ENCODE measurements around the gene GRK5.
A peak's percentile ranks its signal among the peaks of the same experiment; 100 is the strongest.

The GRK5 gene

GRCh38 chr10:119342335-119342734 lies 135.0 kb downstream of the GRK5 start:
- no peak for DNase-seq (ENCODE audit: low spot score)

GRCh38 chr10:119343011-119343601 lies 135.7 kb downstream of the GRK5 start:
- no peak for DNase-seq (ENCODE audit: low spot score)

DNA sequence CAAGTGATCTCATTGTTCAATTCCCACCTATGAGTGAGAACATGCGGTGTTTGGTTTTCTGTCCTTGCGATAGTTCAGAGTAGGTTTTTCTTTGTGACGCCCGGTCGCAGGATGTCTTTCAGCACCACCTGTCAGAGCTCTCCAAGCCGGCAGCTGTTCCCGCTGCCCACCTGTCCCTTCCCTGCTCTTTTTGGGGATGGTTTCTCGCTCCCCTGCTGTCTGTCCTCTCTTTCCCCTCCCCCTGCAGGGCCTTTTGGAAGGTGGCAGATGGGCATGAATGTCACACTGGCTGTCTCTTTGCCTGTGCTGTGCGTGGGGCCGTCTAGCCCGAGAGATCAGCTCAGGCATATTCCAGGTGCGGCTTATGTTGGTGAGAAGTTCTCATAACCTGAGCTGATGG lies 137.0 kb downstream of the GRK5 start:
- DNase-seq (ENCODE audit: low spot score) = no peak

DNA sequence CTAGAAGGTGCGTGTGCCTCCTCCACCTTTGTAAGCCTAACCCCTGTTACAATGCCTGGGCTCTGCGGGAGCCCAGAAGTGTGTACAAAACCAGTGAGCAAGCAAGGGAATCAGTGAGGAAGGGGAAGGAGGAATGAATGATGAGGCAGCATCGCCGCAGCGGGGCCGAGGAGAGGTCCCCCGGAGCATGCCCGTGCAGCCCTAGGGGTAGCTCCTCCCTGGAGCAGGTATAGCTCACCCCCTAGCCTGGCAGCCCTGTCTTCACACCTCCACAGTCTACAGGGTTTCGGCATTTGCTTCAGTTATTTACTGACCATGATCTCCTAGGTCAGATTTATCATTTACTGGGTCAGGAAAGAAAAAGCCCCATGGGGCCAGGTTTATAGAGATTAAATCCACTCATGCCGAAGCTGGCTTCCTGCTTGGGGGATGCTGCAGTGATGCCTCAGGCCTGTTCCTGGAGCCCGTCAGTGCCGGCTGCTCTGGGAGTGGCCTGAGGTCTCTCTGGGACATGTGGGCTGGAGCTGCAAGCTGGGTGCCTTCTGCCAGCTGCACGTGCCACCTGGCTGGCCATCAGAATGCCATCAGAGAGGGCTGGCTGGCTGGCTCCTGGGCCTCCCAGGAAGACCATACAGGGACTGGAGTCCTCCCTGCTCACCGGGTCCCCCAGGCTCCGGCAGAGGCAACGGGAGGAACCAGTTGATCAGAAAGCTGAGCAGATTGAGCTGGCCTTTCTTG lies 138.9 kb downstream of the GRK5 start:
- DNase-seq (ENCODE audit: low spot score) = no peak

DNA sequence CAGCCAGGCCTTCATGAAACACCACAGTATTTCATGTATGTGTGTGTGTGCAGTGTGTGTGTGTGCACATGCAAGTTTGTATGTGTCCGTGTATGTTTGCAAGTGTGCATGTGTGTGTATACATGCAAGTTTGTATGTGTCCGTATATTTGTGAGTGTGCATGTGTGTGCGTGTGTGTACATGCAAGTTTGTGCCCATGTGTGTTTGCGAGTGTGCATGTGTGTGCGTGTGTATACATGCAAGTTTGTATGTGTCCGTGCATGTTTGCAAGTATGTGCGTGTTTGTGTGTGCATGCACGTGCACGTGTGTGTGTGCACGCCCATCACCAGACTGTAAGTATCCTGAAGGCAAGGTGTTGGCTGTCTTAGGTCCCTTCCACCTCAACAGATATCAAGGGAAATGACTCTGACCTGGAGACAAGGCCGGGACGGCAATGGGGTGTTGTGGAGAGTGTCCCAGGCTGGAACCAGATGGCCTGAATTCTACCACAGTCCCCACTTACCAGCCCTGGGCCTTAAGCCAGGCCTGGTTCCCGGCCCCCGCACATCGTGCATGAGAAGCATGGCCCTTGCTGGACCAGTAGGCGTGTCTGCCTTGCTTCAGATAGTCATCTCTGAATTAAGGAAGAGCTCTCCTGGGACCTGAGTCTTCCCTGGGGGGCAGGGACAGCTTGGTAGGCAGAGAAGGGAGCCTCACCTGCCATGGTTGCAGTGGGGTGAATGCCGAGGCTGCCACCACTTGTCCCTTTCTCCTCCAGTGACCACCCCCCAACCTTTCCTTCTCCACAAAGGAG lies 140.0 kb downstream of the GRK5 start:
- DNase-seq (ENCODE audit: low spot score) = no peak

DNA sequence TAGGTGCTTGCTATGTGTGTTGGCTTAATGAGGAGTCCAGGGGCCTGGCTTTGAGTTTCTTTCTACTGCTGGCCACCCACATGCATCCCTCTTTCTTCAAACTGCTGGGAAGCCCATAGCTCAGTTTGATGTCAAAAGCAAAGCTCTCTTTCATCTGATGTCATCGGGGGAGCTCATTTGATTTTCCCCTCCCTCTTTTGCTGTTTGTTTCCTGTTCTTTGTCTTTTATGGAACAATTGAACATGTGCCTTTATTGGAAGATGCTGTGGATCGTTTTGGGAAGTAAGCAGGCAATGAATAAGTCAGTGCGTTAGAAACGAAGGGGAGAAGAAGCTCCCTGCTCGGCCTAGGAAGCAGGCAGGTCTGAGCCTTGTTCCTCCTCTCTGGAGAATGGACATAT lies 140.7 kb downstream of the GRK5 start:
- no peak for DNase-seq (ENCODE audit: low spot score)

DNA sequence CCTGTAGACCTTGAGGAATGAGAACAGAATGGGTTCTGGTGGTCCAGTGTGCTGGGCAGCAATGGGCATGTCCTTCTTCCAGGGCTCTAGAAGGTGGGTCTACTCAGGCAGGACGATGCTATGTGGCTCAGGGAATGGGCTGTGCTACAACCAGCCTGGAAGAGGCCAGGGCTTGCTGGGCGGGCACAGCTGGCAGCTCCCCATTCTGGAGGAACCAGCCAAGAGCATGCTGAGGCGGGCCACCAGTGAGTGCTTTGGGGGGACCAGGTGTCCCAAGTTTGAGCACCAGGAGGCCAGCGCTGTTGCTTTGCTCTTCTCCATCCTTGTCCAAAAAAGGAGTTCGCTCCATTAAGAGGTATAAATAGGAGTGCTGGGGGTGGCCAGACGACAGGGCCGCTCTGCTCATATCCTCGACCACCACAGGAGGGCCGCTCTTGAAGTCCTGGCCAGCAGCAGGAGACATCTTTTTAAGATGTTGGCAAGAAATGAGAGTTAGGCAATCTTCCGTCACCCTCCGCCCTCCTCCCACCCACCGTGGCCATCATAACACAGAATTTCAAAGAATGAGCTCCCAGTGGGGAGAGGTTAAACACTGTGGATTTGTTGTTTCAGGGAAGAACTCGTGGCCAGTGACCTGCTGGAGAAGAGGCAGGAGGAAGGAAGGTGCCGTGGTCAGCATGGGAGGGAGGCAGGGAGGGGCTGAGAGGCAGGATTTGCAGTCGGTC lies 141.3 kb downstream of the GRK5 start:
- no peak for DNase-seq (ENCODE audit: low spot score)

DNA sequence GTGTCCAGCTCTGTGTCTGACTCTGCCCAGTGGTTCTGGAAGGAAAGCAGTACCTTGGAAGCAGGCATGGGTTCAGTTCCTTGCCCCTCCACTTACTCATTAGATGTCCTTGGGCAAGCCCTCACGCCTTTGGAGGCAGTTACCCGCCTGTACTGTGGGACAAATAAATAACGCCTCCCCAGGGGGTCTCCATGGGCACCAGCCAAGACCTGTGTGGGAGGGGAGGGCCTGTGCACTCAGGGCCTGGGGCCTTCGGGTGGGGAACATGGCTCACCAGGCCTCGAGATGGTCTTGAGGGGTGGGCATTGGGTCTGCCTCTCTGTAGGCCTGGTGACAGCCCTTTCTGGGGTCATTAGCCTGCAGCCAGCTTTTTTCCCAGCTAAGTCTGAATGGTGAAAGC lies 142.0 kb downstream of the GRK5 start:
- DNase-seq (ENCODE audit: low spot score) = no peak

- DNase-seq (ENCODE audit: low spot score) = no peak
Measured at GRCh38 chr10:119349937-119350501, 142.6 kb downstream of the GRK5 start.

DNA sequence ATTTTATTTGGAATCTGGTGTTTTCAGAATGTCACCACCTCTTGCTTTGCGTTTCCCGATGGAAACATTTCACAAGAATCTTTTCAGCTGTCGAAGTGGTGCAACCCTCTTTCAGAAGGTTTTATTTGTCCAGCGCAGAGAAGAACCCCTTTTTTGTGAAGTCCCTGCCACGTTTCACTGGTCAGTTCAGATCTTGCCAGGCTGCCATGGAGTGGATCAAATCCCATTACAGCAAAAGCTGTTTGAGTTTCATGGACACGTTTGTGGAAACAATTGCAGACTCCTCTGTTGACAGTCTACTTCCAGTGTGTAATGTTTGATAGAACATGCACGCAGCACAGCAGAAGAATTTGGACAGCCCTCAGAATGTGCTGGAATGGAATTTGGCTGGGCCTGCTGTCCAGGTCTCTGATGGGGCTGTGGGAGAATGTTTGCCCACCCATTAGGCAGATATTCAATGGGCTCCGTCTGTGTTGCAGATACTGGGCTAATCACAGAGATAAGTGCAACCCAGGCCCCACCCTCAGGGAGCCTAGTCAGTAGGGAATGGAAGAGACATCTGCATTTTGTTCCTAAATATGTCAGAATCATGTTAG lies 143.2 kb downstream of the GRK5 start:
- DNase-seq (ENCODE audit: low spot score) = peak; percentile 58

- DNase-seq (ENCODE audit: low spot score) = no peak
Measured at GRCh38 chr10:119351189-119351588, 143.8 kb downstream of the GRK5 start.

GRCh38 chr10:119352042-119352441 lies 144.7 kb downstream of the GRK5 start:
- DNase-seq (ENCODE audit: low spot score) = no peak

DNA sequence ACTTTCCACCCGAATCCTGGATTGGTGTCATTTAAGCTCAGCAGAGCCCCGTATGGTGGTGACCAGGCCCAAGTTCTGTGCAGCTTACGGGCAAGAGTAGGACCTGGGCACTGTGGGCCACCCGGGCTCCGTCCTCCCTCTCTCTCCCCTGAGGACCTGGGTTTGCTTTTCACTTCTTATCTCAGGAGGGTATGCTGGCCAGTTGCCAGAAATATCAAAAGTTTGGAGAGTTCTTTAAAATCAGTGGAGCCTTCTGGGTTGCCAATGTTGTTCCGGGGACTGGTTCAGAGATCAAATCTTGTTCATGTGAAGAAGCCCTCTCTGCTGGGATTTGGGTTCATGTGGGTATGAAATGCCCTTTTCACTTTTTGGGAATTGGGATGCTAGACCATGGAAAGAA lies 145.4 kb downstream of the GRK5 start:
- DNase-seq (ENCODE audit: low spot score) = no peak

GRCh38 chr10:119353421-119353820 lies 146.1 kb downstream of the GRK5 start:
- DNase-seq (ENCODE audit: low spot score) = no peak

DNA sequence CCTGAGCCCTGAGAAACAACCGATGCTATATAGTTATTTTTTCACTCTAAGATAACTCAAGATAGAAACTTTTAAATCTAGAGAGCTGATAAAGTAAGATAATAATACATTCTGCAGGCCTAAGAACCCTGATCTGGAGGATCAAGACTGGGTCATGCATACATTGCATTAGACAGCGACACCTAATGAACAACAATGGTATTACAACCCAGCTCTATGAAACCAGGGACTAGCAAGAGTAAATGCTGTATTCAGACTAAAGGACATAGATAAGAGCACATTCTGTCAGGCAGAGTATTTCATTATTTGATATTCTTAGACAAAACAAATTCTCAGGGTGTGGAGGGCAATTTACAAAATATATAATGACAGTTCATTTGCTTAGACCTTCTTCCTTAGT lies 148.6 kb downstream of the GRK5 start:
- DNase-seq (ENCODE audit: low spot score) = no peak

- no peak for DNase-seq (ENCODE audit: low spot score)
Measured at GRCh38 chr10:119357412-119358151, 150.2 kb downstream of the GRK5 start.

- DNase-seq (ENCODE audit: low spot score) = no peak
Measured at GRCh38 chr10:119358152-119358512, 150.8 kb downstream of the GRK5 start.

GRCh38 chr10:119358567-119358966 lies 151.2 kb downstream of the GRK5 start:
- no peak for DNase-seq (ENCODE audit: low spot score)

DNA sequence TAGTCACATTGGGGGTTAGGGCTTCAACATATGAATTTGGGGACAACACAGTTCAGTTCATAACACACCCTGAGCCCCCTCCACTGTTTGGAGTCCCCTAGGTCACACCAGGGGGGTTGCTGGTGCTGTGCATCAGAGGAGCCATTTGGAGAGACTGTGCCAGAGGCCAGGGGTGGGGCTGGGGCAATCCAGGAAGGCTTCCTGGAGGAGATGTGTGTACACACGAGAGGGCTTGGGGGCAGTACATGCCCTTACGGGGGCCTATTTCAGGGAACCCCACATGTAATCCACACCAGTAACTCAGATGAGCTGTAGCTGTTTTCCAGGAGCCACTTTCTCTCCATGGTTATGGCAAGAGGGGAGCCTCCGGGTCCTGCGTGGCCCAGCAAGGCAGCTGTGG lies 151.7 kb downstream of the GRK5 start:
- DNase-seq (ENCODE audit: low spot score) = no peak

DNA sequence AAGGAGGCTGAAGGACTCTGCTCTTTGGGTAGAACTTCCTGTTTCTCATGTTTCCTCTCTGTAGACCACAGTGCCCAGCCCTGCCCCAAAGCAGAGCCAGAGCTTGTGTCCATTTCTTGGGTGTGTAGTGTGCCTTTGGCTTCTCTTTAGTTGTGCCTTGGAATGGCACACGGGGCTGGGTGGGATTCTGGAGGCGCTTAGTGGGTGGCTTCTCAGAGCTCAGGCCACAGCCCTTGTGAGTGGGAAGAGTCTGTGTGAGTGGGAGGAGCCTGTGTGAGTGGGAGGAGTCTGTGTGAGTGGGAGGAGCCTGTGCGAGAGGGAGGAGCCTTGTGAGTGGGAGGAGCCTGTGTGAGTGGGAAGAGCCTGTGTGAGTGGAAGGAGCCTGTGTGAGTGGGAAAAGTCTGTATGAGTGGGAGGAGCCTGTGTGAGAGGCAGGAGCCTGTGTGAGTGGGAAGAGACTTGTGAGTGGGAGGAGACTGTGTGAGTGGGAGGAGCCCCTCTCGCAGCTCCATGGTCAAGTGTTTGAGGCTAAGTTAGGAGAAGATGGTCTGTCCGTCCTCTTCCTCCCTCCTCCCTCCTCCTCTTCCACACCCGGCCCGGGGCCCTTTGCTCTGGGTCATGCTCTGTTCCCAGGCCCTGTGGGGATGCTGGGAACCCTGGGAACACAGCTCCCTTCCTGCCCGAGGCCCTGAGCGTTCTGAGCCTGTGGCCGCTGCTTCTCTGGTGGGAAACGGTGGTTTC lies 153.0 kb downstream of the GRK5 start:
- DNase-seq (ENCODE audit: low spot score) = no peak
